GM19463 (cell line): Measurements from ENCODE around the gene HOXA5.

Source experiments
- ATAC-seq: cut with Tn5 transposase; IDR thresholded peaks from one replicate; pipeline ENCODE4 v1.9.1; 2021; ENCODE audit warnings: mild to moderate bottlenecking, moderate library complexity; ENCODE audit not compliant: unreplicated experiment

HOXA5 gene

DNA sequence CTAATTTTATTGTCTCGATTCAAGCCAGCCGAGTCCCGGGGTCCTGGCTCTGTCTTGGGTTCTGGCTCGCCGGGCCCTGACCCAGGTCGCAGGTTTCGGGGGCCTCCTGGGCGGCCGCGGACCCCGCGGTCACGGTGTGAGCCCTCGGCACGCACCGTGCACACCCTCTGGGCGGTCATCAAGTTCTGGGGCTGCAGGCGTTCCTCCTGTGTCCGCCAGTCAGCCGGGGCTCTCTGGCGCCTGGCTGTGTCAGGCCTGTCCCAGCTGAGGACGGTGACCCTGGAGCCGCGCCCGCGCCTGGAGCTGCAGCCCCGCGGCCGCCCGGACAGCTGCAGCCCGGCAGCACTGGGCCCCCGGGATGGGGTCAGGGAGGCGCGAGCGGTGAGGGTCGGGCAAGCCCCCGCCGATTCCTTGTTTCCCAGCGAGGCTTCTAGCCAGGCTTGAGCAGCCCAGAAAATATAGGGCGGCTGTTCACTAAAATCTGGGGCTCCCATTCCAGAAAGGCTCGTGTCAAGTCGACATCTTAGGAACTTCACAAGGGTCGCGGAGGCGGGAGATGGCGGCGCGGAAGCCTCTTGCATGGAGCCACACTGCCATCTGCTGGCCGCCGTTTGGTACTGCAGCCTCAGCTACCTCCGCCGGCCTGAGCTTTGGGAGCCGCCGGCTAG lies 17.2 kb upstream of the HOXA5 start:
- ATAC-seq, result peak; percentile 62

GRCh38 chr7:27160145-27160545 lies 16.7 kb upstream of the HOXA5 start:
- no peak for ATAC-seq

DNA sequence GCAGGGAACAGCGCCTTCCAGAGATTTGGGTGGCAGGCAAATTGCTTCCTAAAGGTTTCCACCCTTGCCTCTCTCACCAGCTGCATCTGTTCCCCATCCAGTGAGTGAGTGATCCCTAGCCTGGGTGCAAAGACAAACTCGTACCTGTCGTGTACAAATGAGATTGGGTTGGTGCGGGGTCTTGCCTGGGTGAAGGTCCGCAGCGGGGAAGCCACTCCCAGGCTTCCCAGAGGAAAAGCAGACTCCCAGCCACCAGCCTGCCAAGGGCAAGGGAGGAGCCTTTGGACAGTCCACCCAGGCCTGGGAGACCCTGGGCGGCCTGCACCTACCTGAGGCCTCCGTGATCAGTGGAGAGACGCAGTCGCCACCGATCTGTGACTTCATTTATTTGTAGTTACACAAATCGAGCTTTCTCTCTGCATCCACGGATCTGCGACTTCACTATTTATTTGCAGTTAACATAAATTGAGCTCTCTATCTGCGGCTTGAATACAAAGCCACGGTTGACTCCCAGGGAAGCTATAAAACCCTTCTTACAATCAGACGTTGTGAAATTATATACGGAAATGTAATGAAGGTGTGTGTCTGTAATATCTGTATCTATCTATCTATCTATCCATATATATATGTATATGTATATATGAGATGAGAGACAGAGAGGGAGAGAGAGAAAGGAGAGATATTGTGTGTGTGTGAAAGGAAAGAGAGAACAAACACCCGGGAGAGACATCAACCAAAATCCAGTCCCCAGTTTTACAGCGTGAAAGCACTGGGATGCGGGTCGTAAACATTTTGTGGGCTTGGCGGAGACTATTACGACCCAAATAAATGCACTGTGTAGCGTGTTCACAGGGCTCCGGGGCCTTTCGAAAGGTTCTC lies 16.0 kb upstream of the HOXA5 start:
- no peak for ATAC-seq

DNA sequence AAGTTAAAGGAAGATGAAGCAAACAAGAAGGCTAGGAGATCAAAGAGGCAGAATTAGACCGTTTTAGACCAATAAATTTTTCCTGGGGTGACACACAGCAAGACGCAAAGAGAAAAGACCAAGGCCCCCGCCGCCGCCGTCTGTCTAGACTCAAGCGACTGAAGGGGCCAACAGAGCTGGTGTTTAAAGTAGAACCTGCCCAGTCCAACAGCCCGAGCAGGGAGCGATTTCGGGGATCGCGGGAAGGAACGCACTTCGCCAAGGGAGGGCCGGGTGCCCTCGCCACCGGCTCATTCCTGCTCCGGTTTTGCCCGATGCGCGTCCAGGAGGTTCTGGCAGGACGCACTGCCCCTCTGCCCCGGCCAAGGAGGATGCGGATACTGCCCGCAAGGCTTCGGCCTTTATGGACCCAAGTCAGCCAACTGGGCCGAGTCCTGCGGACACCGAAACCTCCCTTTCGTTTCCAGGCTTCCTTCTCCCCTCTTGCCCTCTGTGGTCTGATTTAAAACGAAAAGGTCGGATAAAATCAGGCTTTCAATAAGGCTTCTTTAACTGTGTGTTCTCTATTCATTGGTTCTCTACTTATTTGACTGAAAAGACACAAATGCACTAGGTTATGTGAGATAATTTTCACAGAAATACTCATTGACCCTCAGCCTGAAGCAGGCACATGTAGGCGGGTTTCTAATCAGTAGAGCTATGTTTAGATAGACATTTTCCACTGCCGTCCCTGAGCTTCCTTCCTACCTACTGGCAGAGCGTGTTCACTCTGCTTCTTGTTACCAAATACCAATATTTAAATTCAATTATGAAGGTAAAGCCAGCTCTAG lies 15.2 kb upstream of the HOXA5 start:
- ATAC-seq, result no peak

DNA sequence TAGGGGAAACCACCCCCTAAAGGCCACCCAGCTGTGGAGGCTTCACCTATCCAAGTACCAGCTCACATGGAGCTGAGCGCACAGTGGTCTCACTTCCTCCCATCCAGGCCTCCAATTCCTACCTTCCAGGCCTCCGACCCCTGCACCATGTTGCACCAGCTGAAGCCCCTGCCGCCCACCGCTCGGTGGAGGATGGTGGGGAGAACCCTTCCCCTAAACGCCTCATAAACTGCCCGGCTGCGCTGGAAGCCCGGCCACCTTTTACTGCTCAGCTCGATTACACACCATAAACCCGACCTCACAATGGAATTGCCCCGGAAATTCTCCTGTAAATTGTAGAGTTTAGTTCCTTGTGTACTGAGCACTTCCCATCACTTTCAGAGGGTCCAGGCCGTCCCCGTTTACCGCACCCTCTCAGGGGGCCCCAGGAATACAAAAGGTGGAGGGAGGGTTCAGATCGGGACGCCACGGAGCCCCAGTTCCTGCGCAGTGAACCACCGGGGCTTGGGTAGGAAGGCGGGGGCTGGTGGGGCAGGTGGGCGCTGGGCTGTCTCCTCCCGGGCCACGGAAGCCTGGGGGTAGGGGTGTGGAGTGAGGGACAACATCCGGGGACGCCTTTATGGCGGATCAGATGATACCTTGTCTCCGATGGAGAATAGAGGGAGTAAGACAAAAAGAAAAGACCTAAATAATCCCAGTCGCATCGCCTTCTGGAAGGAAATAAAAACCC lies 14.4 kb upstream of the HOXA5 start:
- no peak for ATAC-seq

- ATAC-seq, result no peak
Observed at GRCh38 chr7:27156916-27157701, 13.6 kb upstream of the HOXA5 start.

DNA sequence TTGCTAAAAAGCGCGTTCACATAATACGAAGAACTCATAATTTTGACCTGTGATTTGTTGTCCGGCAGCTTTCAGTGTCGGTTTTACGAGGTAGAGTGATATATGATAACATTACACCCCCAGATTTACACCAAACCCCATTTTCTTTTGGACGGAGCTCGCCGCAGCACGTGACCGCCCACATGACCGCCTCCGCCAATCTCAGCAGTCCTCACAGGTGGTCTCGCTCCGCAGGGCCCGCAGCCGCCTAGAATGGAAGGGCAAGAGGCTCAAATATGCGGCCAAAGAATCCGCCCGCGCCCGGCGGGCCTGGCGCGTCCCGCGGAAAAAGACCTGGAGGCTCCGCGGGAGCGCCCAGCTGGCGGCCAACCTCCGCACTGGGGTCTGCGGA lies 13.0 kb upstream of the HOXA5 start, which contains the start of gene HOXA7:
Gene HOXA7, minus strand, starts transcription at position 168 of the 391 bp plus-strand sequence. Its CDS starts 130 bp downstream, at position 38.
- no peak for ATAC-seq

GRCh38 chr7:27155816-27156507 lies 12.5 kb upstream of the HOXA5 start:
- no peak for ATAC-seq

DNA sequence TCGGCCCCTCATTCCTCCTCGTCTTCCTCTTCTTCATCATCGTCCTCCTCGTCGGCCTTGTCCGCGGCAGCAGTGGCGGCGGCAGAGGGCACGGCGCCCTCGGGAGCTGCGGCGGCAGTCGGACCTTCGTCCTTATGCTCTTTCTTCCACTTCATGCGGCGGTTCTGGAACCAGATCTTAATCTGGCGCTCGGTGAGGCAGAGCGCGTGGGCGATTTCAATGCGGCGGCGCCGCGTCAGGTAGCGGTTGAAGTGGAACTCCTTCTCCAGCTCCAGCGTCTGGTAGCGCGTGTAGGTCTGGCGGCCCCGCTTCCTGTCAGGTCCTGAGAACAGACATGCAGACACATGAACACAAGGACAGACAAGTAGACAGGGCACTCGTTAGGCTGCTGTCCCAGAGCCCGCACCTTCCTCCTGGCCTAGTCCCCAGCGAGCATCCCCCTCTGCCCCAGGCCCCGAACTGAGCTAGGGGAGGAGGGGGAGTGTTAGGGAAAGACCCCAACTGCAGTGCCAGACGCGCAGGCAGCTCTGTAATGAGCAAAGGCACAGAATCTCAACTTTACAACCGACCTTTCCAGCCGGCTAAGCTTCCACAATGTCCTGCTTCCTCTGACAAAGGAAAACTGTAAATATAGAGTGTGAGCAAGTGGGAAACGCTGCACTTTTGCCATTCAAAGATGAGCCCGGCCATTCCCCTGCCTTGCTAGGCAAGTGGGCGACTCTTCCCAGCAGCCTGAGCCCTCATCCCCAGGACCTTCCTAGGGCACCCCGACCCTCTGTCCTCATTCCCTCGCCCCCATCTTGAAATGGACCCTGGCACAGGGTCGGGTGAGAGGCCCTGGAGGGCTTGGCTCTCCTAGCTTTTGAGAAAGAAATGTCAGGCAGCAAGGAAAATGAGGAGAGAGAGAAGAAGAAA lies 11.7 kb upstream of the HOXA5 start:
- no peak for ATAC-seq

GRCh38 chr7:27154369-27154768 lies 10.9 kb upstream of the HOXA5 start:
- ATAC-seq, result no peak

- ATAC-seq, result no peak
Observed at GRCh38 chr7:27153526-27153925, 10.0 kb upstream of the HOXA5 start.

- no peak for ATAC-seq
Observed at GRCh38 chr7:27152816-27153442, 9.4 kb upstream of the HOXA5 start.

- no peak for ATAC-seq
Observed at GRCh38 chr7:27151931-27152815, 8.7 kb upstream of the HOXA5 start, which contains the start of gene HOXA3. Gene HOXA3, minus strand, starts transcription at chr7:27152583. Its CDS starts 41,943 bp downstream, at chr7:27110640.

DNA sequence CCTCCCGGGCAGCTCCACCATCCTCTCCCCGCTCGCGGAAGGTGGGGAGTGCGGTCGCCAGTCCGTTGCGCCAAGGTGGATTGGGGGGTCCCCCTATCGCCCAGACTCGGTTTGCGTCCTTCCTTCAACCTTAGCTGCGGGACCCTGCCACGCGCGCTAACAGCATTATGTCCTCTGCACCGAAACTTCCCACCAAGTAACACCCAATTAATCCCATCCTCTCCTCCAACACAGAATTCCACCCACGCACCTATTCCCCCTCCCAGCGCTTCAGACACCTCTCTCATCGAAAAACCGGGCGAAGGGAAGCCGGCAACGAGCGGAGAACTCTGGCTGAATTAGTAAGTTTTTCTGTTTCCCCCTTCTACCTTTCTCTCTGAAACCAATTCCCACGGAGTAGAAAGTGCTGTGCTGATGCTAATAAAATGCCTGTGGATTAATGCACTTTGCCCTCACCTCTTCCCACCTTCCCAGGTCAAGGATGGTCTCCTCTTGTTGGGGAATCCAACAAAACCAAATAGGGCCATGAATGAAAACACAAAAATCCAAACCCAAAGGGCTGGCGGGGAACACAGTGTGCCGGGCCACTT lies 8.0 kb upstream of the HOXA5 start:
- no peak for ATAC-seq

DNA sequence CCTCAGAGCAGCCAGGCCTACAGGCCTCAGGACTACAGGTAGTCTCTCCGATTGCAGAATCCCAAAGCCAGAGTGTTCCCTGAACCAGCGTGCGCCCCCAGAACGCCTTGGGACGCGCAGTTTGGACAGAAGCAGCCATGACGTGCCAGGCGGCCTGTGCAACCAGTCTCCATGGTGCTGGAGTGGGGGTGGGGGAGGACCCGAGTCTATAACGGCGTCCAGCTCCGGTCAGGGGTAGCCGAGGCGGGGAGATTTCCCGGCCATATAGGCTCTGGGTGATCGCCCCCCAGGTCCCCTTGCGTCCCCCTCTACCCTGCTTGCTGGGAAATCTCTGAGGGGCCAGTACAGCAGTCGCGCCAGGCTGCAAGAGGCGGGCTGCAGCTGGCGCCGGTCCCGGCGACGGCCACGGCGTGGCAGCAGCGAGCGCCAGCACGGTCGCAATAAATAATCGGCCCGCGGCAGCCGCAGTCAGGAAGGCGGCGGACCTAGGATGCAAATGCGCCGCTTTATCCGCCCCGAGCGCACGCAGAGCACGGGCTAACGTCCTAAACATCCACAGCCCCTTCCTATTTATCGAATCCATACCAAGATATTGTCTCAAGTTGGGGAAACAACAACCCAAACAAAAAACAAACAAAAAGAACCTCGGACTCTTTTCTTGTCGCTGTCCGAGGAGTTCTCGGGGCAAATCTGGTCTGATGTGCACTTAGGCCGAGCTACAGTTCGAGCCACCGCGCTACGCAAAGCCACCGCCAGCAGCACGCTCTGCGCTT lies 7.3 kb upstream of the HOXA5 start:
- ATAC-seq, result peak; percentile 91
